GM21360 (cell line): ENCODE data around the gene TP53TG3F.
"Not testable (repeated sequence)": the region's sequence is repeated elsewhere in the genome, so short reads cannot be mapped to it uniquely, and the experiment has no call there.

Source experiments
- ATAC-seq: cut with Tn5 transposase; IDR thresholded peaks from one replicate; pipeline ENCODE4 v1.9.1; 2021; ENCODE audit warnings: mild to moderate bottlenecking, moderate library complexity; ENCODE audit not compliant: unreplicated experiment

Gene TP53TG3F, protein sequence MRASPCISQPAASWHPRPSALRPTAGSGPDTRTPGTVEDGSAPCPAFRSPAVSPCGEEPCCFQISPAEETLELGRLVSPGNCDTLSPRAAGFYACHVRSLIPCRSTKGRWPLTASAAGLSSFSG

DNA sequence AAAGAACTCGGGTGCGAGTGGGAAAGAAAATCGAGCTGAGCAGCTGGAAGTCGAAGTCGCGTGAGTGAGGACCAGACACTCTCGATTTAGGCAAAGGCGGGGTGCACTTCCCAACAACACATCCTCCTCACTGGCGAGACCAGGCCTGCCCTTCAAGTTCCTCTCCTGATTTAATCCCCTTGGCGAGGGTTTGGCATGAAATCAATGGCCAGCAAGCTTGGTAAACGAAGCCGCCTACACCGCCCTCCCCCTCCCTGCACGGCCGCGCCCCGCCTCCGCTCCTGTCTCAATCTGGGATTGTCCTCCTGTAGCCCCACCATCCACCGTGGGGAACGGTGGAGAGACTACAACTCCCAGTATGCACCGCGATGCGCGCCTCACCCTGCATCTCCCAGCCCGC, at the start of gene TP53TG3F:
TP53TG3F (plus strand) TSS at position 301 of the 400 bp plus-strand sequence; CDS start at position 369, 68 bp downstream.
- not testable (repeated sequence) for ATAC-seq

DNA sequence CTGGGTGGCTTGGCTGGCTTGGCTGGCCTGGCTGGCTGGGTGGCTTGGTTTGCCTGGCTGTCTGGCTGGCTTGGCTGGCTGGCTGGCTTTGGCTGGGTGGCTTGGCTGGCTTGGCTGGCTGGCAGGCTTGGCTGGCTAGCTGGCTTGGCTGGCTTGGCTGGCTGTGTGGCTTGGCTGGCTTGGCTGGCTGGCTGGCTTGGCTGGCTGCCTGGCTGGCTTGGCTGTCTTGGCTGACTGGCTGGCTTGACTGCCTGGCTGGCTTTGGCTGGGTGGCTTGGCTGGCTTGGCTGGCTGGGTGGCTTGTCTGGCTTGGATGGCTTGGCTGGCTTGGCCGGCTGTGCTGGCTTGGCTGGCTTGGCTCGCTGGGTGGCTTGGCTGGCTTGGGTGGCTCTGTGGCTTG, 32.2 kb downstream of the TP53TG3F start:
- ATAC-seq, result not testable (repeated sequence)

DNA sequence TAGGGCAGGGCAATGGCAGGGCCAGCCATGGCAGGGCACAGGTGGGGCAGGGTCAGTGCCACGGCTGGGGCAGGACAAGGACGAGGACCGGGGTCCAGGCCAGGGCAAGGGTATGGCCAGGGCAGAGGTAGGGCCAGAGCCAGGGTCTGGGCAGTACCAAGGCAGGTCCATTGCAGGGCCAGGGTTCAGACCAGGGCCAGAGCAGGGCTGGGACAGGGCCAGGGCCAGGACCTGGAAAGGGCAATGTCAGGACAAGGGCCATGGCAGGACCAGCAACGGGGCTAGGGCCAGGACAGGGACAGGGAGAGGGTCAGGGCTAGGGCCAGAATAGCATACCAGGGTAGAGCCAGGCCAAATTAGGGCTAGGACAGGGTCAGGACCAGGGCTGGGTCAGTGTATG, 47.8 kb downstream of the TP53TG3F start:
- ATAC-seq, result not testable (repeated sequence)

DNA sequence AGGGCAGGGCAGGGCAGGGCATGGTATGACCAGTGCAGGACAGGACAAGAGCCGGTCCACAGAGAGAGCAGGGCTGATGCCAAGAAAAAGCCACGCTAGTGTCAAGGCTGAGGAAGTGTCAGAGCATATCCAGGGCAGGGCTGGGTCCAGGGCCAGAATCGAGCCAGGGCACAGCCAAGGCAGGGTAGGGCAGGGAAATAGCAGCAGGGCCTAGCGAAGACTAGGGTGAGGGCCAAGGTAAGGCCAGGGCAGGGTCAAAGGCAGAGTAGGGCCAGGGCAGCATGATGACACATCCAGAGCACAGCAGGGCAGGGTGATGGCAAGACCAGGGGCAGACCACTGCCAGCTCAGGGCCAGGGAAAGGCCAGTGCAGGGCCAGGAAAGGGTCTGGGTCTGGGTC, 49.7 kb downstream of the TP53TG3F start:
- not testable (repeated sequence) for ATAC-seq

DNA sequence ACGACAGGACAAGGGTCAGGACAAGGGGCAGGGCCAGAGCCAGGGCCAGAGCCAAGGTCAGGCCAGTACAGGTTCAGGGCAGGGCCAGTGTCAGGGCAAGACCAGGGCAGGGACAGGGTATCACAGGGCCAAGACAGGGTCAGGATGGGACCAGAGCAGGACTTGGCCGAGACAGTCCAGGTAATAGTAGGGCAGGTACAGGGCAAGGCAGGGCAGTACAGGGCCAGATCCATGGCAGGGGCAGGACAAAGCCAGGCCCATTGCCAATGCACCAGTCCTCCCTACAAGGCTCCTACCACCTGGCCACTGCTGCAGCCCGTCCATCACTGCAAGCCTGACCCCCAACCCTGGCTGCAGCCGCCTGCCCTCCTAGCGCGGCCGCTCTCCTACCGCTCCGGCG, 50.5 kb downstream of the TP53TG3F start:
- not testable (repeated sequence) for ATAC-seq
